Activated CD4-positive, alpha-beta T cell treated with anti-CD3 and anti-CD28 coated beads for 4 hours (primary cell): ENCODE measurements around the gene CR1L.
"Not testable (repeated sequence)": the region's sequence is repeated elsewhere in the genome, so short reads cannot be mapped to it uniquely, and the experiment has no call there.

Source experiments
- DNase-seq, 2 donors: peaks; one replicate each; pipeline ENCODE4 v3.0.0-alpha.2; 2020

CR1L gene

DNA sequence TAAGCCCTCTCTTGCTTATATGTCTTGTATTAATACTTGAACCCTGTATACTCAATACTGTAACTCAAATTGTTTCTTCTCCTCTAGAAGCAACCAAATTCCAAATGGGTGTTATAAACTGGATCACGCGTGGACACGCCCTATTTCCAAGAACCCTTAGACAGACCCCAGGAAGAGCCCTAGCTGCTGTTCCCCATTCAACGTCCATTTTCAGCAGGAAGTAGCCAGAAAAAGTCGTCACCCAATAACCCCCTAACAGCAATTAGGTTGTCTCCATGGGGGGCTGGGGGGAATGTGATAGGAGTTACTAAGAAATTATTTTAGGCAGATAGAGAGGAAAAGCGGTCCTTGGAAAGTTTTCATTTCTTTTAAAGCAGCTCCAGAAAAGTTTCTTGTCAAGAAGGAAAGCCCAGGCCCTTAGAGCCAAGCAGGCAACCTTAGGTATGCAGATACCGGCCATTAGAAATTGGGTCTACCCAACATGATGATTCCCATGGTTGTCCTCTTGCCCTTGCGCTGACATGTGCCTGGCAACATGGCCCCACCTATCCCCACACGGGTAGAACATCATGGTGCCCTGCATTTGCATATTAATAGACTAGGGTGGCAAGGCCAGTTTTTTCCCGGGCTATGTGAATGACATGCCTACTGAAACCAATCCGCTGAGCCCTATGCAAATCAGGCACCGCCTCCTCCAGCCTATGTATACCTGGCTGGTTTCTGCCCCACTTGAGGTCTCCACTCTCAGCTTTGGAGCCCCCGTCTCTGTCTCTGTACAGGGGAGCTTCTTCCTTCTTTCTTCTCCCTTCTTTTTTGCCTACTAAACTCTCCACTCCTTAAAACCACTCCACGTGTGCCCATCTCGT is 102.9 kb downstream of the CR1L start:
- no peak for DNase-seq

DNA sequence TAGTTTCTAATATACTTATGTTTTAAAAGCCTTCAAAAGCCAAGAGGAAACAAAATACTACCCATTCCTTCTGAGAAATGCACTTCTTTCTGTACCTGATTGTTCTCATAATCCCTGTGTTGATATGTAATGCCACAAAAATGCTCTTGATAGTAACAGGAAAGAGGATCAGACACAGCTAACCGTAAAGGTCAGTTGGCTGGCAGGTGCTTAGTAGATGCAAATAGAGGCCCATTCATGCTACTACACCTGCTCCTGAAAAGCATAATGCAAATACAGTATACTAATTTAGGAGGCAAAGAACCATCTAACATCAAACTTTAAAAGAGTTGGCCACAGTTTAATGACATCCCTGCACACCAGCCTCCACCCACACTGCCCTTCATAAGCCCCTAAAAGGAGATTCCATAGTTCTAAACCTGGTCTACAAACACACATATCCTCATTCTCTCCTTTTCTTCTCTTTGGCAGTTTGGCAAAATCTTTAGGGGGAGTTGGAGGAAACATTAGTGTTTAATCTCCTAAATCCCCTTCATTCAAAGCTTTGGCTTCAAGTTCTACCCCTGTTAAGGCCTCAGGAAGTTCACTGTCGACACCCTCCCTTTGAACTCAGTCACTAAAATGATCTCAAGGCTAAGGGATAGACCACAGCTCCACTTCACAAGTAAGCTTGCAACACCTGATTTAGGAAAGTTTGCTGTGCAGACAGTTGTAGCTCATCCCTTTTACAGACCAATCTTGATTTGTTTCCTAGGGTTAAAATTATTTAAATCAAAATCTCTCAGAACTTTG is 104.0 kb downstream of the CR1L start:
- DNase-seq = no peak

DNA sequence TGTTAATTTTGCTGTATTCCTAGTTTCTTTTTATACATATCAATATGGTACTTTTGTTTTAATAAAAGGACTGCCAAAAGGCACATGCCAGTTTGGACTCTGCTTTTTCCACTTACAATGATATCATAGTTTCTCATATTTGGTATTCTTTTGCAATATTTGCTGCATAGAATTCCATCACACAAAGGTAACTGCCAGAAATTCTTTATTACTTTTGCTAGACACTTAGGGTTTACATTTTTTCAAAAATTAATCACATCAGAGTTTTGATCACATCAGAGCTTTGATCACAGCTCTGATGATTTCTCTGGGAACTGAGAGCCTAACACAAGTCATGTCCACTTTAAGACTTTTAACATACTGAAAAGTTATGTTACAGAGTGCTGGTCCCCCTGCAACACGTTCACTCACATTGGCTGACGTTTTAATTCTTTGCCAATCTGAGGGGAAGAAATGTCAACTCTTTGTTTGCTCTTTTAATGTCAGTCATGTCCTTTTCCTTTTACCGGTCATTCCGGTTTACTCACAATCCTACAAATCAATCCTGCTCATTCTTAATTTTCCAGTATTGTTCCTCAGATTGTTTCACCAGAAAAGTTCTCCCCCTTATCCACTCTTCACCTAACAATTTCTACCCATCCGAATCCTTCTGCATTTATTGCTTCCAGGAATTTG is 105.8 kb downstream of the CR1L start:
- DNase-seq = no peak

DNA sequence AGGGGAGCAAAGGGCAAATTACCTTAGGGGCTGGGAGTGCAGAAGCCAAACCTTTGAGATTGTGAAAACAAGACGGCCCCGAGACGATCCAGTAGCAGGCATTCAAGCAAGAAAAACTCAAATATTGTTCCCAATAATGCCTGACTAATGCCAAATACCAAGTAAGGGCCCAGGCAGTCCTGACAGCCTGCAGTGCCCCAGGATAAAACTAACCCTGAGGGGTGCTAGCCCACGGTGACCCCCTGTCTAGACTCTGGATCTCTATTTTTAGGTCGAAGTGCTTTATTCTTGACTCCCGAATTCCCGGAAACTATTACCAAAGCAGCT is 106.5 kb downstream of the CR1L start:
- not testable (repeated sequence) for DNase-seq

DNA sequence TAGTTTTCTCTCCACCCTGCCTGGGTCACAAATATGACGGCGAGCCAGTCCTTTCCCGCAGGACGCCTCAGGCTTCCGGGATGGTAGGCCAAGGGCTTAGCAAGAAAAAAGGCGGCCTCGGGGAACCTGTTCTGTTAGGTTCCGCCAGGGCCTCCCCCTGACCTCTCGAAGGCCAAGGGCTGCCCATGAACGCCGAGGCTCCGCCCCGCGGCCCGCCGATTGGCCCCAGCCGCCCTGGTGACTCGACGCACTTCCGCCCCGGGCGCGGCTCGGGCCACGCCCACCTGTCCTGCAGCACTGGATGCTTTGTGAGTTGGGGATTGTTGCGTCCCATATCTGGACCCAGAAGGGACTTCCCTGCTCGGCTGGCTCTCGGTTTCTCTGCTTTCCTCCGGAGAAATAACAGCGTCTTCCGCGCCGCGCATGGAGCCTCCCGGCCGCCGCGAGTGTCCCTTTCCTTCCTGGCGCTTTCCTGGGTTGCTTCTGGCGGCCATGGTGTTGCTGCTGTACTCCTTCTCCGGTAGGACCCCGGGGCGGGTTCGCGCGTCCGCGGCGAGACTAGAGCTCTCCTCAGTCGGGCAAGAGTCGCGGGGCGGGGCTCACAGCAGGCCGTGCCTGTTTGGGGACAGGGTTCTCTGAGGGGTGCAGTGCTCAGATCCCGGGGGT is 107.0 kb downstream of the CR1L start, which contains the start of gene CD46:
Gene CD46, plus strand, starts transcription at position 265 of the 666 bp plus-strand sequence. Its CDS starts 159 bp downstream, at position 424.
- peak; percentile 90 to 91 for DNase-seq

DNA sequence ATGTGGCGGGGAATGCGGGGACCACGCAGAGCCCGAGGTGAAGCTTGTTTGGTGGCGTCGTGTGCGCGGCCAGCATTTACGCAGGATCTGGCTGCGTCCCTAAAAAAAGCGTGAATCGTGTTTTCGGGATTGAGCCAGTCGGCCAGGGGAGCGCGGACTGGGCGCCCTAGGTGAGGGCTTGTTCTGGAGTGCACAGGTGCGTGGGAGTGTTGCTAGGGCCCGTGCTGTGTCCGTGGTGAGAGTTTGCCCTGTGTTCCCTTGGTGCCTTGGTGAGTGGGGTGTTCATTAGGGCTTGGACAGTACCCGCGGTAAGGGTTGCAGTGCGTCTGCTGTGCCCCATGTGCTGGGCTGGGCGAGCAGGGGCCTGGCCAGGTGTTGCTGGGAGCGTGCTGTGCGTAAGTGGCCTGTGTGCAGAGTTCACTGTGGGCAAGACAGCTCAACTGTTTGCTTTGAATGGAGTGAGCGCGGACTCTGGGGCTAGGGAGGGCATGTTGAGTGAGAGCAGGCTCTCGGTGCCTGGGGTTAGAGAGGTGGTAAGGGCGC is 107.6 kb downstream of the CR1L start:
- peak; percentile 18 to 35 for DNase-seq

DNA sequence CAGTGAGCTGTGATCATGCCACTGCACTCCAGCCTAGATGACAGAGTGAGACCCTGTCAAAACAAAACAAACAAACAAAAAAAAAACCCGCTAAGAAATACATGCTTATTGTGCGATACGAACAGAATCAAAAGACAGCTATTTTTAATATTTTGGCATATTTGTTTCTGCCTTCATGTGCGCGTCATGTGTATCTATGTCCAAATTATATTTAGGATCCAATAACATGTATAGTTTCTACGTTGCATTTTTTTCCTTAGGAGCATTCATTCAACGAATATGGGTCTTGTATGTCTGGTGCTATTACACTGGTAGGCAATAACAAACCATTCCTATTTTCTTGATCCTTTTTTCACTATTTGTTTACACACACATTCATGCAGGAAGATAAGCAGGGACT is 108.7 kb downstream of the CR1L start:
- DNase-seq = no peak

DNA sequence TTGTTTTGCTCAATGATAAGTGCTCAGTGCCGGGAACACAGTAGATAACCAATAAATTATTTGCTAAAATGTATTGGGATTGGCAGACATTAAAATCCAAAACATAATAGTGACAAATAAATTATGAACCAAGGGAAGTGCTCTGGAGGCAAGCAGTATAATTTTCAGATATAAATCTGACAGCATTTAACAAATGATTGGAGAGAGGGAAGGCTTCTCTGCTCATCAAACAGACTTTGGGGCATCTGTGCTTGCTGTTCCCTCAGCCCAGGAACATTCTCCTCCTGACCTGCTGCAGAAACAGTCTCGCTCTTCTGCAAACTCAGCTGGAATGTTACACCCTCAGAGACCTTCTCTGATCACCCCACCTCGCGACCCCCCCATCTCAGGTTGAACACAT is 109.1 kb downstream of the CR1L start:
- no peak for DNase-seq

DNA sequence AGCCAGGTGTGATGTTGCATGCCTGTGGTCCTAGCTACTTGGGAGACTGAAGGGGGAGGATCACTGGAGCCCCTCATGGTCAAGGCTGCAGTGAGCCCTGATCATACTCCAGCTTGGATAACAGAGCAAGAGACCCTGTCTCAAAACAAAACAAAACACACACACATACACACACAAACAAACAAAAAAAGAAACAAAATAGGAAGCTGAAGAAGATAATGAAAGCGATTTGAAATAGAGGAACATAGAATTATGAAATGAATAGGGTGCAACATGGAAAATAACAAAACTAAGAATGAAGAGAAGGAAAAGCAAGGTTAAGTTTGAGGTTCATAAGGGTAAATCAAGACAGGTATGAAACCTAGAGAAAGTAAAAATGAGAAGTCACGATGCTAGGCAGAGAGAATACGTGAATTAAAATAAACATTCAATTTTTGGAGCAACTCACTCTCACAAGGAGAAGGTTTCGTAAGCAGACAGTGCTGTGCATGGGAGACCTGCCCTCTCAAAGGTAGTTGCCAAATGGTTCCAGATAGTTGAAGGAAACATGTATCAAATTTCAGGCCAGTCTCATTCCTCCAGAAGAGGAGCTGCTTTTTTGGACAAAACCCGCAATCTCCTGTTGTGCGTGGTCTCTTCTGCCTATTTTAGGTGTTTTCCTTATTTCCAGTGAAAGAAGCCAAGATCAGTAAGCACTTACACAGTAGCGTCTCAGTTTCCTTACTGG is 110.2 kb downstream of the CR1L start:
- DNase-seq = no peak

DNA sequence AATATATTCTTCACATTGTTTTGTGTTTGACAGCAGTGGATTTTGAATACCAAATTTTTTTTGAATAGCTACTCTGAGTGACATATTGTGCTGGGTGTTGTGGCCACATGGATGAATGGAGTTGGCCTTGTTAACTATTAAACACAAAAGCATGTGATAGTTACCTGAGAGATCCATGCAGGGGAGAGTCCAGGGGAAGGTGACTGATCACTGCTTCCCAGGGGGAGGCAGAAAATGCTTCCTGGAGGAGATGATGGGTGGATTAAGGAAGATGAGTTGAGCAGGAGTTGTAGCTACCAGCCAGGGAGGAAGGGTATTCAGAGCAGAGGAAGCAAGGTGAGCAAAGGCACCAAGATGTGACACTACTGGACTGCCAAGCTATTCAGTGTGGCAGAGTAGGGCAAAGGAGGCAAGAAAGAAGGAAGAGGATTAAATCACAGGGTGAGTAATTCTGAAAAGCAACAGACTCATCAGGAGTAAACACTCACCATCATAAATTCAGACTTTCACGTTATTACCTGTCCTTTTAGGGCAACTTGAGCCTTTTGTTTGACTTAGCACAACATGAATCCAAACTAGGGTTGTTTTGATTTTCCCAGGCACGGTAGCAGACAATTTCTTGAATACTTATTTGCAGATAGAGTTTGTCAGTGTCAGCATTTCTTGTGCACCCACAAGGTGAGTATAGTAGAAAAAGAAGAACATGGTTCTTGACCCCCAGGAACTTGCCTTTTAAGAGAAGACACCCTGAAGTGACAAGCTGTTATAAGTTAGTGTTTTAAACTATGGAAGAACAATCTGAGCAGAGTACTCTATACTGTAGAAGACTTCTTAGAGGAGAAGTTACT is 111.1 kb downstream of the CR1L start:
- DNase-seq = no peak

DNA sequence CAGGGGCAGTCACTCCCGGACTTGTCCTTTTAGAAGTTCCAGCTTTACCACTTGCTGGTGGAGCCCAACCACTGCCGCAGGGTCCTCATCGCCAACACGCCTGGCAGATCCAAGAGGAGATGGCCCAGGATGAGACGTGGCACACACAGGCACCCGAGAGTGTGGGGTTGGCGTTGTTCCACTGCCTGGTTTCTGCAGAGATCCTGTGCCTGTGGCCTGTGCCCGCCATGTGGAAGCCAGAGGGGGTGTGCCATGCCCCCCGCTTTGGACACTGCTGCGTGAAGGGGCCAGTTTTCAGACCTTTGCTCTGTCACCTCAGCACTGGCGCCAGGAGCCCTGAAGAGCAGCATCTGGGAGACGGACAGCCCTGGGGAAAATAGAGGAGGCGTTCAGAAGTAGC is 117.7 kb downstream of the CR1L start:
- DNase-seq = no peak

DNA sequence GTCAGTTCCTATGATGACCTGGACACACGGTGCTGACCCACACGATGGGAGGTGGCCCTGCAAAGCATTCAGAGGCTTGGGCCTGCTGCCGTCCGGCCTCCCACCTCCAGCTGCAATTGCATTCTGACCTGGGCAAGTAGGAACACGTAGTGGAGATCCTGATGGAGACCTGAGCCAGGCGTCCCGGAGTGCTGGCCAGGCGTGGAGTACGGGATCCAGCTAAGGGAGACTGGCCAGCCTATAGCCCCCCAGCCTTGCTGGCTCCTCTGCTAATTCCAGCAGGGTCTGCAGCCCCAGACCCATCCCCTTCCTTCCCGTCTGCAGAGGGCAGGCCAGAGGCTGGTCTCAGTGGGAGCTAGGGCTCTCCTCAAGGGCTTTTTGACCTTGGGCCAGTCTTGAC is 118.2 kb downstream of the CR1L start:
- DNase-seq = no peak

DNA sequence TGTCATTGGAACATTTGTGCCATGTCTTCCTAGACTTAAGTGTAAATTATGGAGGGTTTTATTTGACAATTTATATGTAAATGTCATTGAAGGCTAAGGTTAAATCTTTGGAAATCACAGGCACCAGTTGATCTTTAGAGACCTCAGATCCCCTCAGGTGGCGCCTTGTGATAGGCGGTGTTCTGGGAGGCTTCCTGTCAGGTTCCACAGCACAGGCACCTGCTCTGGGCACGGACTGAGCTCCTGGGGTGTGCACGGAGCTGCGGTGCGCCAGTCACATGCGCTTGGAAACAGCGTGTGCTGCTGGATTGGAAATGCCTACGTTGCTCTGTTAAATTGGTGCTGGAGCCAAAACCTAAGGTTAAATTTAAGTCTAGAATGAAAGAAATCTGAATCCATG is 119.0 kb downstream of the CR1L start:
- no peak for DNase-seq

DNA sequence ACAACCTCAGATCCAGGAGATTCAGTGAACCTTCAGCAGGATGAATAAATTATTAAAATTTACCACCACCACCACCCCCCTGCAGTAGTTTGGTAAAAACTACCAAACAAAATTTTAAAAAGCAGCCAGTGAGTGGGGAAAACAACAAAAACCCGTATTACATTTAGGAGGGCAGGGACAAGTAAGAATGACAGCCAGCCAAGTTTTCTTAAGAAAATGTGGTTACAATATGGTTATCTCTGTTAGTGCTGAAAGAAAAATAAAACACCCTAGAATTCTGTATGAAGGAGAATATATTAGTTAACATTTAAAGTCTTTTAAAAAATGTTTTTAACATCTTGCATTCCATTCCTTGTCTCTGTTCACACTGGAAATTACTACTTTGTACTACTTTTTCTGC is 121.6 kb downstream of the CR1L start:
- no peak for DNase-seq

DNA sequence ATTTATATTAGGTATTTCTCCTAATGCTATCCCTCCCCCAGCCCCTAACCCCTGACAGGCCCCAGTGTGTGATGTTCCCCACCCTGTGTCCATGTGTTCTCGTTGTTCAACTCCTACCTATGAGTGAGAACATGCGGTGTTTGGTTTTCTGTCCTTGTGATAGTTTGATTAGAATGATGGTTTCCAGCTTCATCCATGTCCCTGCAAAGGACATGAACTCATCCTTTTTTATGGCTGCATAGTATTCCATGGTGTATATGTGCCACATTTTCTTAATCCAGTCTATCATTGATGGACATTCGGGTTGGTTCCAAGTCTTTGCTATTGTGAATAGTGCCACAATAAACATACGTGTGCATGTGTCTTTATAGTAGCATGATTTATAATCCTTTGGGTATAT is 125.6 kb downstream of the CR1L start:
- DNase-seq = not testable (repeated sequence)
